ENCODE measurements around the gene SLC25A13. TPM values are rescaled to one million over a fixed set of nuclear protein-coding genes. Genes with fewer than 3 reads are reported as not detected.

SLC25A13 gene
- total RNA-seq, 4 donors from 2014 or later, result 23.5 to 36.6 (median 27.5) TPM

DNA sequence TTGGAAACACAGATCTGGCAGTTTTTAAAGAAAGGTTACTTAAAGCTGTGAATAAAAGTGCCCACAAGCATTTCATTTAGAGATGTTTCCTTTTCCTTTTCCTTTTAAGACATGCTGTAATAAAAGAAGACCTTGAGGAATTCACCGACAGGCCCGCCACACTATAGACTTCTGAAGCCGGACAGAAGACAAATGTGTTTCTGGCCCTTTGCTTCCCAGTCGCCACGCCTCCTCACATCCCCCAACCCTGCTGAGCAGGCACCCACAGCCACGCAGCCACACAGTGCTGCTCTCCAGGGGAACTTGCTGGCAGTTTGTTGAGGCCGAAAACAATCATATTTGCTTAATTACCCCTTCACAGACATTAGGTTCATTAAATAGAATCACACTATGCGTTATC, 83.4 kb downstream of the SLC25A13 start:
- TF ChIP-seq, protein P1, sequence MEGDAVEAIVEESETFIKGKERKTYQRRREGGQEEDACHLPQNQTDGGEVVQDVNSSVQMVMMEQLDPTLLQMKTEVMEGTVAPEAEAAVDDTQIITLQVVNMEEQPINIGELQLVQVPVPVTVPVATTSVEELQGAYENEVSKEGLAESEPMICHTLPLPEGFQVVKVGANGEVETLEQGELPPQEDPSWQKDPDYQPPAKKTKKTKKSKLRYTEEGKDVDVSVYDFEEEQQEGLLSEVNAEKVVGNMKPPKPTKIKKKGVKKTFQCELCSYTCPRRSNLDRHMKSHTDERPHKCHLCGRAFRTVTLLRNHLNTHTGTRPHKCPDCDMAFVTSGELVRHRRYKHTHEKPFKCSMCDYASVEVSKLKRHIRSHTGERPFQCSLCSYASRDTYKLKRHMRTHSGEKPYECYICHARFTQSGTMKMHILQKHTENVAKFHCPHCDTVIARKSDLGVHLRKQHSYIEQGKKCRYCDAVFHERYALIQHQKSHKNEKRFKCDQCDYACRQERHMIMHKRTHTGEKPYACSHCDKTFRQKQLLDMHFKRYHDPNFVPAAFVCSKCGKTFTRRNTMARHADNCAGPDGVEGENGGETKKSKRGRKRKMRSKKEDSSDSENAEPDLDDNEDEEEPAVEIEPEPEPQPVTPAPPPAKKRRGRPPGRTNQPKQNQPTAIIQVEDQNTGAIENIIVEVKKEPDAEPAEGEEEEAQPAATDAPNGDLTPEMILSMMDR (IDR thresholded peaks at IDR 0.05; ENCODE audit: low read depth), result no peak

GRCh38 chr7:96237040-96237439, 84.9 kb downstream of the SLC25A13 start:
- TF ChIP-seq, protein P1 (IDR thresholded peaks at IDR 0.05; ENCODE audit: low read depth), result no peak

DNA sequence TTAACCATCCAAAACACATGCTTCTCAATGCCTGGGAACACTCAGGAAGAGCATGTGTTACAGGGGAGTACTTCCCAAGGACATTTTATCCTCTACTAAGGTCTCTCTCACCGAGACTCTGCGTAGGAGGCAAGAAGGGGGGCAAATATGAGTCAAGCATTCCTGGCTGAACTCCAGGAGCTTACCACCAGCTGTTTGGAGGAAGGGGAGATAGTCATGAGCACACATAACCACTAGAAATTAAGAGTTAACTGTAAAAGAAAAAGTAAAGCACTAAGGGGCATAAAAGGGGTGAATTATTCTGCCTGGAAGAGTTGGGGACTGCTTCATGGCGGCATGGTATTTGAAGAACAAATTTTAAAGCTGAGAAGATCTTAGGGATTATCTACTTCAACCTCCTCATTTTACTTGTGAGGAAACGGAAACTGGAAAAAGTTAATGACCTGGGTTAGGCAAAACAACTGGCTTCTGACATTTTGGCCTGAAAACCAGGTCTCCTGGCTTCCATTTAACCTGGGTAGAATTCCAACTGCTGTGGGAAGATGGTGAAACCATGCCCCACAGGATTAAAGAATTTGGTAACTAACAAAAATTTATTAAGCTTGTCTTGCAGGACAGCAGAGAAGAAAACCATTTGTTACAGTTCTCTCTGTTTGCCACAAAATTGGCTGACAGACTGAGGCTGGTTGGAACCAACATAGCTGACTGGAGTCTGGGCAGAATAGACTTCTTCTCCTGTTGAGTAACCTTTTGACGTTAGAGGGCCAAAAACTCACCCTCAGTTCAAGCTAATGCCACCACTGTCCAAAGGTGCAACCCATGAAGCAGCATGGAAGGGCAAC, 85.5 kb downstream of the SLC25A13 start:
- TF ChIP-seq, protein P1 (IDR thresholded peaks at IDR 0.05; ENCODE audit: low read depth), result no peak

GRCh38 chr7:96235281-96235680, 86.6 kb downstream of the SLC25A13 start:
- TF ChIP-seq, protein P1 (IDR thresholded peaks at IDR 0.05; ENCODE audit: low read depth), result no peak

DNA sequence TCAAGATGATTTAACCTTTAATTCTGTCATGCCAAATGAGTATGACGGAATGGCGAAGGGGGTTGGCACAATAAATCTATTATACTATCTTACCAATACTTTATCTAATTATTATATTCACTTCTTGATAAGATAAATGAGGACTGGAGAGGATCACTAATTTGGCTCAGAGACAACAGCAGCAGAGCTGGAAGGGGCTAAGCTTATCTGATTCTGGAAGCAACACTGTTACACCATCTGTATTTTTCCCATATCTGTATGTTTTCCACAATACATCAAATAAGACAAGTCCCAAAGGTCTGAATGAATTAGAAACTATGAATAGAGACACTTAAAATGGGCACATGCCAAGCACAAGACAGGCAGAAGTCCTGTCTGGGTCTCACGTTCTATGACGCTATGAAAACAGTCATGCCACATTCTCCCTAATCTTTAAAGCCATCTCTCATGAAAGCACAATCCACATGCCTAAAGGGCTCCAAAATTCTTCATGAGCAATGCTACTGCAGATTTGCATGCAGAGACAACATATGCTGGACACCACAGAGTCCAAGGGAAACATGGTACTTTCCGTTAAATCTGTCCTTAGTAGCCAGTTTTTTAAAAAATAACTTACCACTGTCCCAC, 88.3 kb downstream of the SLC25A13 start:
- TF ChIP-seq, protein P1 (IDR thresholded peaks at IDR 0.05; ENCODE audit: low read depth), result no peak

- TF ChIP-seq, protein P1 (IDR thresholded peaks at IDR 0.05; ENCODE audit: low read depth), result no peak
Observed at GRCh38 chr7:96233084-96233483, 88.8 kb downstream of the SLC25A13 start.

GRCh38 chr7:96228760-96229159, 93.1 kb downstream of the SLC25A13 start:
- TF ChIP-seq, protein P1 (IDR thresholded peaks at IDR 0.05; ENCODE audit: low read depth), result no peak

All from subcutaneous adipose tissue (tissue), 4 donors.